ENCODE data around the gene RPS6KA5. TPM values are rescaled to one million over a fixed set of nuclear protein-coding genes. Genes with fewer than 3 reads are reported as not detected.
"Not testable (repeated sequence)": the region's sequence is repeated elsewhere in the genome, so short reads cannot be mapped to it uniquely, and the experiment has no call there.

RPS6KA5 gene
- total RNA-seq, 2 donors from 2014 or later: 5.3 to 9.6 TPM

GRCh38 chr14:90990141-90990540 lies 70.3 kb downstream of the RPS6KA5 start:
- no peaks in the 10 kb centered on the region for H3K4me1 ChIP-seq
- no peaks in the 10 kb centered on the region for H3K9me3 ChIP-seq
- H3K27ac ChIP-seq: no peak overlapping the region
- H3K4me3 ChIP-seq: no peak overlapping the region
- DNase-seq (ENCODE audit: low spot score): no peak
- no peaks in the 10 kb centered on the region for H3K27me3 ChIP-seq
- no peak for TF ChIP-seq CTCF (IDR thresholded peaks at IDR 0.05)
- H3K36me3 ChIP-seq: no peaks in the 10 kb centered on the region

- no peak overlapping the region for H3K4me3 ChIP-seq
- H3K4me1 ChIP-seq: no peaks in the 10 kb centered on the region
- DNase-seq (ENCODE audit: low spot score): no peak
- no peaks in the 10 kb centered on the region for H3K36me3 ChIP-seq
- H3K9me3 ChIP-seq: no peaks in the 10 kb centered on the region
- no peak overlapping the region for H3K27ac ChIP-seq
- no peak for TF ChIP-seq CTCF (IDR thresholded peaks at IDR 0.05)
- no peaks in the 10 kb centered on the region for H3K27me3 ChIP-seq
Measured at GRCh38 chr14:90987140-90987539, 73.3 kb downstream of the RPS6KA5 start.

GRCh38 chr14:90986510-90986909 lies 73.9 kb downstream of the RPS6KA5 start:
- no peak for DNase-seq (ENCODE audit: low spot score)
- no peaks in the 10 kb centered on the region for H3K4me1 ChIP-seq
- no peaks in the 10 kb centered on the region for H3K36me3 ChIP-seq
- no peak overlapping the region for H3K27ac ChIP-seq
- H3K27me3 ChIP-seq: no peaks in the 10 kb centered on the region
- no peak overlapping the region for H3K4me3 ChIP-seq
- TF ChIP-seq CTCF (IDR thresholded peaks at IDR 0.05): no peak
- no peaks in the 10 kb centered on the region for H3K9me3 ChIP-seq

GRCh38 chr14:90985601-90986242 lies 74.7 kb downstream of the RPS6KA5 start:
- Histone ChIP-seq H3K27ac (no peak overlapping the region), H3K36me3 (no peaks in the 10 kb centered on the region), H3K9me3 (no peaks in the 10 kb centered on the region), H3K27me3 (no peaks in the 10 kb centered on the region), H3K4me3 (no peak overlapping the region), H3K4me1 (no peaks in the 10 kb centered on the region)
- TF ChIP-seq CTCF (IDR thresholded peaks at IDR 0.05): no peak
- DNase-seq (ENCODE audit: low spot score): no peak

- TF ChIP-seq CTCF (IDR thresholded peaks at IDR 0.05): no peak
- H3K36me3 ChIP-seq: no peaks in the 10 kb centered on the region
- no peaks in the 10 kb centered on the region for H3K4me1 ChIP-seq
- H3K27me3 ChIP-seq: no peaks in the 10 kb centered on the region
- H3K4me3 ChIP-seq: no peak overlapping the region
- no peaks in the 10 kb centered on the region for H3K9me3 ChIP-seq
- no peak overlapping the region for H3K27ac ChIP-seq
- no peak for DNase-seq (ENCODE audit: low spot score)
Measured at GRCh38 chr14:90983560-90983959, 76.9 kb downstream of the RPS6KA5 start.

GRCh38 chr14:90981636-90982035 lies 78.8 kb downstream of the RPS6KA5 start:
- Histone ChIP-seq H3K9me3 (no peaks in the 10 kb centered on the region), H3K27me3 (no peaks in the 10 kb centered on the region), H3K4me3 (no peak overlapping the region), H3K36me3 (no peaks in the 10 kb centered on the region), H3K27ac (no peak overlapping the region), H3K4me1 (no peaks in the 10 kb centered on the region)
- DNase-seq (ENCODE audit: low spot score): no peak
- no peak for TF ChIP-seq CTCF (IDR thresholded peaks at IDR 0.05)

GRCh38 chr14:90980636-90981035 lies 79.8 kb downstream of the RPS6KA5 start:
- not testable (repeated sequence) for H3K9me3 ChIP-seq; H3K4me1 ChIP-seq; DNase-seq (ENCODE audit: low spot score); H3K27ac ChIP-seq; H3K27me3 ChIP-seq; H3K36me3 ChIP-seq; H3K4me3 ChIP-seq
